K562 (cell line): ENCODE measurements around the gene CRLF1.

Source experiments
- ASH1L ChIP-seq: fragments of 450-650 bp; IDR thresholded peaks from 2 replicates; pipeline ENCODE4 v1.6.1; 2018; ENCODE audit warnings: borderline replicate concordance, mild to moderate bottlenecking, low read depth; ENCODE audit not compliant: partially characterized antibody
- ELF2 ChIP-seq: fragments of 250-450 bp; sonication (Bioruptor Pico); IDR thresholded peaks from 2 replicates; pipeline ENCODE4 v1.5.0; 2021; ENCODE audit warnings: mild to moderate bottlenecking
- EP300 ChIP-seq: IDR thresholded peaks from 2 replicates; pipeline ENCODE4 v1.6.1; 2012; ENCODE audit warnings: low read length, improper control_type of control experiment
- EZH2 ChIP-seq: IDR thresholded peaks from 2 replicates; pipeline ENCODE4 v1.6.1; 2012; ENCODE audit warnings: low read depth, mild to moderate bottlenecking, inconsistent platforms, low read length, borderline replicate concordance
- NFYB ChIP-seq: IDR thresholded peaks from 2 replicates; pipeline ENCODE4 v1.6.1; 2011; ENCODE audit warnings: mild to moderate bottlenecking, moderate library complexity; ENCODE audit not compliant: insufficient read length; ENCODE audit errors: extremely low read depth
- RNF2 ChIP-seq: sonication (generic); IDR thresholded peaks from 2 replicates; pipeline ENCODE4 v1.6.1; 2016
- TAF1 ChIP-seq: IDR thresholded peaks from 2 replicates; pipeline ENCODE4 v1.6.1; 2011; ENCODE audit warnings: mild to moderate bottlenecking, low read length, moderate library complexity; ENCODE audit not compliant: insufficient read depth, control insufficient read depth, severe bottlenecking; ENCODE audit errors: extremely low read depth
- TEAD4 ChIP-seq, 2 experiments: sonication (generic) in 1 of 2; formaldehyde crosslinking in 1 of 2; IDR thresholded peaks; 2 replicates each; pipeline versions ENCODE4 v1.6.1 to v1.8.0; 2012 to 2022; ENCODE audit warnings: borderline replicate concordance in 1 of 2, inconsistent platforms in 1 of 2, low read length in 1 of 2, mild to moderate bottlenecking in 1 of 2, missing genetic modification reagents in 1 of 2
- ZNF561 ChIP-seq: fragments of 450-650 bp; formaldehyde crosslinking; conservative IDR thresholded peaks from 2 replicates; pipeline ENCODE4 v1.4.0; 2020; ENCODE audit warnings: mild to moderate bottlenecking, moderate library complexity
- TF ChIP-seq, protein P1 (sequence below): IDR thresholded peaks from 2 replicates; pipeline ENCODE4 v1.6.1; 2016; ENCODE audit warnings: missing genetic modification characterization, missing compliant biosample characterization
- TF ChIP-seq, protein P2 (sequence below), 3 experiments: IDR thresholded peaks in 2 of 3; conservative IDR thresholded peaks in 1 of 3; 2 replicates each; pipeline ENCODE4 v1.5.1; 2011 to 2012; ENCODE audit warnings: low read length in 3 of 3, mild to moderate bottlenecking in 3 of 3, control low read depth in 2 of 3, improper control_type of control experiment in 1 of 3, inconsistent platforms in 1 of 3, low read depth in 1 of 3, mixed read lengths in 1 of 3, moderate library complexity in 1 of 3; ENCODE audit not compliant: insufficient read depth in 2 of 3
- TF ChIP-seq, protein P3 (sequence below): sonication (generic); formaldehyde crosslinking; IDR thresholded peaks from 2 replicates; pipeline ENCODE4 v1.8.1; 2022; ENCODE audit warnings: missing genetic modification reagents

DNA sequence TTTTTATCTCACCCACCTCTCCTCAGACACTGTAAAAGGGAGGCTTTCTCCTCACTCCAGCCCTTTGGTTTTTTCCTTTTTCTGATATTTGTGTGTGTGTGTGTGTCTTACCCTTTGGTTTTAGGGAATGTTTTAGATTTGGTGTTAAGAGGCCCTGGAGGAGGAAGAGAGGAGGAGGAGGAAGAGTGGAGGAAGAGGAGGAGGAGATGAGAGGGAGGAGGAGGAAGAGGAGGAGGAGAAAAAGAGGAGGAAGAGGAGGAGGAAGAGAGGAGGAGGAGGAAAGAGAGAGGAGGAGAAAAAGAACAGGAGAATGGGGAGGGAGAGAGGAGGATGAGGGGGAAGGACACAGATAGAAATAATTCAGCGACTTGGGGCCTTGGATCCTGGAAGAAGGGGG lies 40.8 kb upstream of the CRLF1 start:
- TF ChIP-seq, protein P1, sequence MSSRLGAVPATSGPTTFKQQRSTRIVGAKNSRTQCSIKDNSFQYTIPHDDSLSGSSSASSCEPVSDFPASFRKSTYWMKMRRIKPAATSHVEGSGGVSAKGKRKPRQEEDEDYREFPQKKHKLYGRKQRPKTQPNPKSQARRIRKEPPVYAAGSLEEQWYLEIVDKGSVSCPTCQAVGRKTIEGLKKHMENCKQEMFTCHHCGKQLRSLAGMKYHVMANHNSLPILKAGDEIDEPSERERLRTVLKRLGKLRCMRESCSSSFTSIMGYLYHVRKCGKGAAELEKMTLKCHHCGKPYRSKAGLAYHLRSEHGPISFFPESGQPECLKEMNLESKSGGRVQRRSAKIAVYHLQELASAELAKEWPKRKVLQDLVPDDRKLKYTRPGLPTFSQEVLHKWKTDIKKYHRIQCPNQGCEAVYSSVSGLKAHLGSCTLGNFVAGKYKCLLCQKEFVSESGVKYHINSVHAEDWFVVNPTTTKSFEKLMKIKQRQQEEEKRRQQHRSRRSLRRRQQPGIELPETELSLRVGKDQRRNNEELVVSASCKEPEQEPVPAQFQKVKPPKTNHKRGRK (tag): peak; percentile 43; the same call in 1 of the 2 replicates
- TF ChIP-seq, protein P2, sequence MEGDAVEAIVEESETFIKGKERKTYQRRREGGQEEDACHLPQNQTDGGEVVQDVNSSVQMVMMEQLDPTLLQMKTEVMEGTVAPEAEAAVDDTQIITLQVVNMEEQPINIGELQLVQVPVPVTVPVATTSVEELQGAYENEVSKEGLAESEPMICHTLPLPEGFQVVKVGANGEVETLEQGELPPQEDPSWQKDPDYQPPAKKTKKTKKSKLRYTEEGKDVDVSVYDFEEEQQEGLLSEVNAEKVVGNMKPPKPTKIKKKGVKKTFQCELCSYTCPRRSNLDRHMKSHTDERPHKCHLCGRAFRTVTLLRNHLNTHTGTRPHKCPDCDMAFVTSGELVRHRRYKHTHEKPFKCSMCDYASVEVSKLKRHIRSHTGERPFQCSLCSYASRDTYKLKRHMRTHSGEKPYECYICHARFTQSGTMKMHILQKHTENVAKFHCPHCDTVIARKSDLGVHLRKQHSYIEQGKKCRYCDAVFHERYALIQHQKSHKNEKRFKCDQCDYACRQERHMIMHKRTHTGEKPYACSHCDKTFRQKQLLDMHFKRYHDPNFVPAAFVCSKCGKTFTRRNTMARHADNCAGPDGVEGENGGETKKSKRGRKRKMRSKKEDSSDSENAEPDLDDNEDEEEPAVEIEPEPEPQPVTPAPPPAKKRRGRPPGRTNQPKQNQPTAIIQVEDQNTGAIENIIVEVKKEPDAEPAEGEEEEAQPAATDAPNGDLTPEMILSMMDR (IDR thresholded peaks at IDR 0.05 in 2 of 3, conservative IDR thresholded peaks at IDR 0.05 in 1 of 3; ENCODE audit: insufficient read depth in 2 of 3, low read depth in 1 of 3, low read length in 3 of 3): no peak
- TF ChIP-seq TEAD4 (IDR thresholded peaks at IDR 0.05; ENCODE audit: low read length): no peak
- no peak for TF ChIP-seq TEAD4 (CRISPR knock-in tag; IDR thresholded peaks at IDR 0.05; ENCODE audit: borderline replicate concordance)
- TF ChIP-seq TAF1: no peak
- no peak for TF ChIP-seq NFYB
- TF ChIP-seq ASH1L: no peak
- no peak for TF ChIP-seq ZNF561 (CRISPR knock-in tag)
- no peak for TF ChIP-seq EZH2
- no peak for TF ChIP-seq EP300
- no peak for TF ChIP-seq ELF2
- TF ChIP-seq RNF2: no peak
- TF ChIP-seq, protein P3, sequence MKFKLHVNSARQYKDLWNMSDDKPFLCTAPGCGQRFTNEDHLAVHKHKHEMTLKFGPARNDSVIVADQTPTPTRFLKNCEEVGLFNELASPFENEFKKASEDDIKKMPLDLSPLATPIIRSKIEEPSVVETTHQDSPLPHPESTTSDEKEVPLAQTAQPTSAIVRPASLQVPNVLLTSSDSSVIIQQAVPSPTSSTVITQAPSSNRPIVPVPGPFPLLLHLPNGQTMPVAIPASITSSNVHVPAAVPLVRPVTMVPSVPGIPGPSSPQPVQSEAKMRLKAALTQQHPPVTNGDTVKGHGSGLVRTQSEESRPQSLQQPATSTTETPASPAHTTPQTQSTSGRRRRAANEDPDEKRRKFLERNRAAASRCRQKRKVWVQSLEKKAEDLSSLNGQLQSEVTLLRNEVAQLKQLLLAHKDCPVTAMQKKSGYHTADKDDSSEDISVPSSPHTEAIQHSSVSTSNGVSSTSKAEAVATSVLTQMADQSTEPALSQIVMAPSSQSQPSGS: no peak
